Muscle layer of duodenum (tissue), 2 donors: Measurements from ENCODE around the gene RCAN1.
"Not testable (repeated sequence)": the region's sequence is repeated elsewhere in the genome, so short reads cannot be mapped to it uniquely, and the experiment has no call there.

Experiments
- H3K27ac ChIP-seq: one replicate; pipeline ENCODE4 v1.7.0; 2013; ENCODE audit warnings: mild to moderate bottlenecking, low read length
- H3K27me3 ChIP-seq: one replicate; pipeline ENCODE4 v1.7.0; 2013; ENCODE audit warnings: low read depth, mild to moderate bottlenecking, control low read depth, low read length
- H3K36me3 ChIP-seq, 2 donors: one replicate each; pipeline ENCODE4 v1.7.0; 2013; ENCODE audit warnings: low read length in 2 of 2, control low read depth in 1 of 2, mild to moderate bottlenecking in 1 of 2; ENCODE audit not compliant: insufficient read depth in 2 of 2, control insufficient read depth in 1 of 2
- H3K4me1 ChIP-seq, 2 donors: one replicate each; pipeline ENCODE4 v1.7.0; 2013; ENCODE audit warnings: low read length in 2 of 2, mild to moderate bottlenecking in 2 of 2, control low read depth in 1 of 2, moderate library complexity in 1 of 2; ENCODE audit not compliant: insufficient read depth in 2 of 2, control insufficient read depth in 1 of 2
- H3K4me3 ChIP-seq, 2 donors: one replicate each; pipeline ENCODE4 v1.7.0; 2013; ENCODE audit warnings: low read length in 2 of 2, low read depth in 1 of 2, mild to moderate bottlenecking in 1 of 2
- H3K9me3 ChIP-seq, 2 donors: one replicate each; pipeline ENCODE4 v1.7.0; 2013; ENCODE audit warnings: low read length in 2 of 2, control low read depth in 1 of 2, mild to moderate bottlenecking in 1 of 2; ENCODE audit not compliant: control insufficient read depth in 1 of 2
- donor health status: healthy.

RCAN1 gene

DNA sequence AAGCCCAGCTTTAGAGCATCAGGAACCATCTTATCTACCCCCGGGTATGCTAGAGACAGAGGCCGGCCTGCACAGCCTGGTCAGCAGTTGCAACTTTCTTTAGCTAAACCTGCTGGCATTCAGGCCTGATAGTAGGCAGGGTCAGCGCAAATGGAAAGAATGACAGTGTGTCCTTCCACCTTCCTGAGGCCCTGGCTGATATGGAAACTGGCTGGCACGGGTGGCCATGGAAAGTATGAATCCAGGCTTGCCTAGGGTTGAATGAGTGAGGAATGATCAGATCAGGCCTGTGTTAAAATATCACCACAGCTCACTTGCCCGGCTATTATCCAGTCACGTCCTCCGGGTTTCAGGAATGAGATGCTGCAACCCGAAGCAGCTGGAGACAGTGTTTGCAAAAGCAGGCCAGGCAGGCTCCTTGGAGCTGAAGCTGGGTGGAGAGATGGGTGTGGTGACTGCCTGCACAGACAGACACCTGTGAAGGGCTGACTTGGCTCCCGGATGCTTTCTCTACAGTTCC is 34.7 kb downstream of the RCAN1 start:
- H3K4me3 ChIP-seq: no peak overlapping the region
- no peaks in the 10 kb centered on the region for H3K27me3 ChIP-seq
- H3K9me3 ChIP-seq: no peaks in the 10 kb centered on the region
- H3K27ac ChIP-seq: no peak overlapping the region
- no peaks in the 10 kb centered on the region for H3K36me3 ChIP-seq
- peaks cover 9 to 20% of the 10 kb centered on the region in 2 donors for H3K4me1 ChIP-seq

- Histone ChIP-seq H3K4me1 (peaks cover 7 to 20% of the 10 kb centered on the region in 2 donors), H3K9me3 (no peaks in the 10 kb centered on the region)
These were observed 35.5 kb downstream of the RCAN1 start for GRCh38 chr21:34579411-34579810.

GRCh38 chr21:34576041-34576511 is 38.8 kb downstream of the RCAN1 start:
- H3K4me1 ChIP-seq: peaks cover 0 to 20% of the 10 kb centered on the region in 2 donors
- no peak overlapping the region for H3K4me3 ChIP-seq
- H3K36me3 ChIP-seq: no peaks in the 10 kb centered on the region
- no peaks in the 10 kb centered on the region for H3K9me3 ChIP-seq
- no peak overlapping the region for H3K27ac ChIP-seq
- no peaks in the 10 kb centered on the region for H3K27me3 ChIP-seq

More at GRCh38 chr21:34579411-34579810, 35.5 kb downstream of the RCAN1 start:
- Histone ChIP-seq H3K4me3 (no peak overlapping the region), H3K36me3 (no peaks in the 10 kb centered on the region), H3K27me3 (no peaks in the 10 kb centered on the region), H3K27ac (no peak overlapping the region)

- H3K4me3 ChIP-seq: no peak overlapping the region
- H3K27ac ChIP-seq: no peak overlapping the region
- H3K4me1 ChIP-seq: peaks cover 0 to 15% of the 10 kb centered on the region in 2 donors
- H3K9me3 ChIP-seq: no peaks in the 10 kb centered on the region
- H3K36me3 ChIP-seq: no peaks in the 10 kb centered on the region
- no peaks in the 10 kb centered on the region for H3K27me3 ChIP-seq
These were observed 40.0 kb downstream of the RCAN1 start for GRCh38 chr21:34574601-34575529.

DNA sequence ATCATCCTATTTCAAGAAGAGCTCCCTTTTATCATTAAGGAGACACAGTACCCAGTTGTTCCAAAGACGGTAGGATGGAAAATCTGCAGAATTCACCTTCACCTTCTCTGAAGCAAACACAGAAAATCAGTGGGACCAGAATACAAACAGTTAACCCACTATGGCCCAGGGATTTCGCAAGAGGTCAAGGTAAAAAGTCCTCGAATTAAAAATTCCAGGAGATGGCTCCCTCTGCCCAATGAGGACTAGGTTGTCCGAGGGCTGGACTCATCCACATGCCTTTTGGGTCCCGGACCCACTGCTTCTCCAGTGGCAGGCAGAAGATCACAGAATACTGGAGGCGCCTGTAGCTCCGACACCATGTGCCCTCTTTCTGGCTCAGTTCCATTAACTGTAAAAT is 42.9 kb downstream of the RCAN1 start:
- H3K36me3 ChIP-seq: no peaks in the 10 kb centered on the region
- no peak overlapping the region for H3K27ac ChIP-seq
- no peaks in the 10 kb centered on the region for H3K9me3 ChIP-seq
- H3K4me3 ChIP-seq: no peak overlapping the region
- H3K27me3 ChIP-seq: no peaks in the 10 kb centered on the region
- H3K4me1 ChIP-seq: peaks cover 0 to 15% of the 10 kb centered on the region in 2 donors

- Histone ChIP-seq H3K27ac (no peak overlapping the region), H3K9me3 (no peaks in the 10 kb centered on the region), H3K27me3 (no peaks in the 10 kb centered on the region), H3K4me1 (peaks cover 0 to 6% of the 10 kb centered on the region in 2 donors), H3K36me3 (no peaks in the 10 kb centered on the region), H3K4me3 (no peak overlapping the region)
These were observed 44.6 kb downstream of the RCAN1 start for GRCh38 chr21:34570313-34570712.

GRCh38 chr21:34569381-34569979 is 45.4 kb downstream of the RCAN1 start:
- Histone ChIP-seq H3K36me3 (no peaks in the 10 kb centered on the region), H3K4me1 (peaks cover 0 to 12% of the 10 kb centered on the region in 2 donors), H3K27me3 (no peaks in the 10 kb centered on the region), H3K4me3 (no peak overlapping the region), H3K27ac (no peak overlapping the region), H3K9me3 (no peaks in the 10 kb centered on the region)

DNA sequence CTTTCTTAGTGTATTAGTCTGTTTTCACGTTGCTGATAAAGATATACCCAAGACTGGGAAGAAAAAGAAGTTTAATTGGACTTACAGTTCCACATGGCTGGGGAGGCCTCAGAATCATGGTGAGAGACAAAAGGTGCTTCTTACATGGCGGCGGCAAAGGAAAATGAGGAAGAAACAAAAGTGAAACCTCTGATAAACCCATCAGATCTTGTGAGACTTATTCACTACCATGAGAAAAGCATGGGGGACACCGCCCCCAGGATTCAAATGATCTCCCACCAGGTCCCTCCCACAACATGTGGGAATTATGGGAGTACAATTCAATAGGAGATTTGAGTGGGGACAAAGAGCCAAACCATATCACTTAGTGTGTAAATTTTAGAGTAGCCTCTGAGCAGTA is 46.1 kb downstream of the RCAN1 start:
- not testable (repeated sequence) for H3K27ac ChIP-seq, H3K27me3 ChIP-seq, H3K4me3 ChIP-seq, H3K36me3 ChIP-seq, H3K9me3 ChIP-seq
- H3K4me1 ChIP-seq: peaks cover 0 to 12% of the 10 kb centered on the region in 2 donors

GRCh38 chr21:34567604-34568155 is 47.2 kb downstream of the RCAN1 start:
- Histone ChIP-seq H3K36me3 (no peaks in the 10 kb centered on the region), H3K27ac (no peak overlapping the region), H3K27me3 (no peaks in the 10 kb centered on the region), H3K4me3 (no peak overlapping the region), H3K9me3 (no peaks in the 10 kb centered on the region), H3K4me1 (peaks cover 0 to 12% of the 10 kb centered on the region in 2 donors)

DNA sequence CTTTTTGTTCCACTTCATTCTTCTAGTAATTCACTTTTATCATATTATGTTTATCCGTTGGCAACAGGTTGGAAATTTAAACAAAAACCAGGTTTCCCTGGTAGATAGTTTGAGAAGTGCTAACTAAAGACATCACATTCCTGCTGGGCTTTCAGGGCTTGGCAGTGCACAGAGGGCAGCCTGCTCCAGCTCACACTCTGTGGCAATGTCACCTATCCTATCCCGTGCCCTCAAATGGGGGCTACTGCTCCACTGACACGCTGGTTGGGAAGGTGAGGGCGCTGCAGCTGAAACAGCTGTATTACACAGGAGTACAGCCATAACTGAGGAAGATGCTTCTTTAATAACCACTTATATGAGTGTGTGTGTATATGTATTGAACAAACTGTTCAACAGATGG is 49.7 kb downstream of the RCAN1 start:
- Histone ChIP-seq H3K4me3 (no peak overlapping the region), H3K27me3 (no peaks in the 10 kb centered on the region), H3K27ac (no peak overlapping the region), H3K9me3 (no peaks in the 10 kb centered on the region), H3K4me1 (peaks cover 0 to 12% of the 10 kb centered on the region in 2 donors), H3K36me3 (no peaks in the 10 kb centered on the region)

DNA sequence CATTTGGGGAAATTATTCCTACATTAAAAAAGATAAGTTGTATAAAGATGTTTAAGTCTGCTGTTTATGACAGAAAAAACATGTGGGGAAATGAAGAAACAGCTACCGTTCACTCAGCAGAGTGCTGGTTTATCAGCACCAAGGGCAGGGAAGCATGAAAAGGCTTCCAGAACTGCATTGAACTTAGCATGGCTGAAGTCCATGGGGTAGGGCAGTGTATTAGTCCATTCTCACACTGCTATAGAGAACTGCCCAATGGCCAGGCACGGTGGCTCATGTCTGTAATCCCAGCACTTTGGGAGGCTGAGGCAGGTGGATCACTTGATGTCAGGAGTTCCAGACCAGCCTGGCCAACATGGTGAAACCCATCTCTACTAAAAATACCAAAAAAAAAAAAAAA is 51.5 kb downstream of the RCAN1 start:
- H3K27ac ChIP-seq, H3K27me3 ChIP-seq, H3K9me3 ChIP-seq, H3K36me3 ChIP-seq, H3K4me3 ChIP-seq: not testable (repeated sequence)
- peaks cover 0 to 12% of the 10 kb centered on the region in 2 donors for H3K4me1 ChIP-seq
